IPS DF 6.9 (cell line): ENCODE data around the gene PCDH15.

Source experiments
- DNase-seq: peaks from one replicate; pipeline ENCODE4 v3.0.0-alpha.2; 2013; ENCODE audit warnings: low read depth, low spot score
- H3K27ac ChIP-seq: one replicate; pipeline ENCODE4 v1.5.1; 2013; ENCODE audit warnings: low read length, control low read depth
- H3K27me3 ChIP-seq: 2 replicates; pipeline ENCODE4 v1.6.1; 2013; ENCODE audit warnings: mild to moderate bottlenecking, low read length; ENCODE audit not compliant: control insufficient read depth, insufficient read depth
- H3K36me3 ChIP-seq: 2 replicates; pipeline ENCODE4 v1.6.1; 2013; ENCODE audit warnings: low read length; ENCODE audit not compliant: control insufficient read depth, insufficient read depth
- H3K4me1 ChIP-seq: 2 replicates; pipeline ENCODE4 v1.6.1; 2013; ENCODE audit warnings: low read length; ENCODE audit not compliant: control insufficient read depth, insufficient read depth
- H3K4me3 ChIP-seq: 2 replicates; pipeline ENCODE4 v1.5.1; 2013; ENCODE audit warnings: mild to moderate bottlenecking, low read length
- H3K9me3 ChIP-seq: 2 replicates; pipeline ENCODE4 v1.6.1; 2013; ENCODE audit warnings: low read length, inconsistent platforms; ENCODE audit not compliant: control insufficient read depth, insufficient read depth
- WGBS: extraction: QIAGEN DNeasy Blood & Tissue Kit; methylation state at CpG from one replicate; pipeline ENCODE4 v1.1.7; 2013; ENCODE audit warnings: mixed read lengths, missing lambda C conversion rate; ENCODE audit not compliant: insufficient read length, insufficient coverage; 5-methylcytosine and 5-hydroxymethylcytosine counted together

PCDH15 gene

GRCh38 chr10:54708591-54708990 lies 92.4 kb downstream of the PCDH15 start:
- Histone ChIP-seq H3K27me3 (no peaks in the 10 kb centered on the region), H3K27ac (no peak overlapping the region), H3K4me1 (no peaks in the 10 kb centered on the region), H3K4me3 (no peak overlapping the region), H3K36me3 (no peaks in the 10 kb centered on the region), H3K9me3 (no peaks in the 10 kb centered on the region)
- no CpG with 5 or more reads among the region's 8 CpGs for WGBS
- DNase-seq, result no peak

GRCh38 chr10:54708021-54708420 lies 93.0 kb downstream of the PCDH15 start:
- Histone ChIP-seq H3K4me3 (no peak overlapping the region), H3K27ac (no peak overlapping the region), H3K27me3 (no peaks in the 10 kb centered on the region), H3K9me3 (no peaks in the 10 kb centered on the region), H3K4me1 (no peaks in the 10 kb centered on the region), H3K36me3 (no peaks in the 10 kb centered on the region)
- DNase-seq, result no peak
- no CpG with 5 or more reads among the region's 2 CpGs for WGBS

GRCh38 chr10:54702583-54703485 lies 98.2 kb downstream of the PCDH15 start:
- Histone ChIP-seq H3K36me3 (no peaks in the 10 kb centered on the region), H3K27ac (no peak overlapping the region), H3K4me3 (no peak overlapping the region), H3K4me1 (no peaks in the 10 kb centered on the region), H3K9me3 (no peaks in the 10 kb centered on the region), H3K27me3 (no peaks in the 10 kb centered on the region)
- DNase-seq, result no peak
- WGBS, result no CpG with 5 or more reads among the region's 3 CpGs

GRCh38 chr10:54691331-54691730 lies 109.7 kb downstream of the PCDH15 start:
- no peaks in the 10 kb centered on the region for H3K4me1 ChIP-seq
- H3K9me3 ChIP-seq, result no peaks in the 10 kb centered on the region
- H3K27me3 ChIP-seq, result no peaks in the 10 kb centered on the region
- DNase-seq, result no peak
- H3K4me3 ChIP-seq, result no peak overlapping the region
- H3K36me3 ChIP-seq, result no peaks in the 10 kb centered on the region
- H3K27ac ChIP-seq, result no peak overlapping the region
- WGBS, result no CpG with 5 or more reads among the region's 1 CpG

GRCh38 chr10:54682554-54682953 lies 118.5 kb downstream of the PCDH15 start:
- no peak overlapping the region for H3K4me3 ChIP-seq
- H3K36me3 ChIP-seq, result no peaks in the 10 kb centered on the region
- no peaks in the 10 kb centered on the region for H3K4me1 ChIP-seq
- H3K9me3 ChIP-seq, result no peaks in the 10 kb centered on the region
- H3K27ac ChIP-seq, result no peak overlapping the region
- no peaks in the 10 kb centered on the region for H3K27me3 ChIP-seq
- no CpG with 5 or more reads among the region's 1 CpG for WGBS
- no peak for DNase-seq

- no peaks in the 10 kb centered on the region for H3K9me3 ChIP-seq
- no CpG with 5 or more reads among the region's 2 CpGs for WGBS
- no peaks in the 10 kb centered on the region for H3K36me3 ChIP-seq
- no peaks in the 10 kb centered on the region for H3K27me3 ChIP-seq
- DNase-seq, result no peak
- no peak overlapping the region for H3K4me3 ChIP-seq
- no peak overlapping the region for H3K27ac ChIP-seq
- H3K4me1 ChIP-seq, result no peaks in the 10 kb centered on the region
Measured at GRCh38 chr10:54681136-54681535, 119.9 kb downstream of the PCDH15 start.

- DNase-seq, result no peak
- H3K4me3 ChIP-seq, result no peak overlapping the region
- H3K27ac ChIP-seq, result no peak overlapping the region
- no peaks in the 10 kb centered on the region for H3K9me3 ChIP-seq
- H3K27me3 ChIP-seq, result no peaks in the 10 kb centered on the region
- no CpG with 5 or more reads among the region's 1 CpG for WGBS
- no peaks in the 10 kb centered on the region for H3K36me3 ChIP-seq
- no peaks in the 10 kb centered on the region for H3K4me1 ChIP-seq
Measured at GRCh38 chr10:54667136-54667535, 133.9 kb downstream of the PCDH15 start.

GRCh38 chr10:54666192-54666591 lies 134.8 kb downstream of the PCDH15 start:
- Histone ChIP-seq H3K27me3 (no peaks in the 10 kb centered on the region), H3K4me1 (no peaks in the 10 kb centered on the region), H3K27ac (no peak overlapping the region), H3K9me3 (no peaks in the 10 kb centered on the region), H3K36me3 (no peaks in the 10 kb centered on the region), H3K4me3 (no peak overlapping the region)
- no peak for DNase-seq

- DNase-seq, result no peak
- no peaks in the 10 kb centered on the region for H3K9me3 ChIP-seq
Measured at GRCh38 chr10:54665095-54665494, 135.9 kb downstream of the PCDH15 start.

GRCh38 chr10:54660397-54660796 lies 140.6 kb downstream of the PCDH15 start:
- Histone ChIP-seq H3K36me3 (no peaks in the 10 kb centered on the region), H3K27me3 (no peaks in the 10 kb centered on the region), H3K9me3 (no peaks in the 10 kb centered on the region), H3K4me3 (no peak overlapping the region), H3K27ac (no peak overlapping the region), H3K4me1 (no peaks in the 10 kb centered on the region)
- DNase-seq, result no peak

More at GRCh38 chr10:54665095-54665494, 135.9 kb downstream of the PCDH15 start:
- no peaks in the 10 kb centered on the region for H3K27me3 ChIP-seq
- H3K36me3 ChIP-seq, result no peaks in the 10 kb centered on the region
- H3K27ac ChIP-seq, result no peak overlapping the region
- no peaks in the 10 kb centered on the region for H3K4me1 ChIP-seq
- no peak overlapping the region for H3K4me3 ChIP-seq

GRCh38 chr10:54656643-54657042 lies 144.4 kb downstream of the PCDH15 start:
- WGBS, result no CpG with 5 or more reads among the region's 2 CpGs
- H3K36me3 ChIP-seq, result no peaks in the 10 kb centered on the region
- H3K4me1 ChIP-seq, result no peaks in the 10 kb centered on the region
- H3K4me3 ChIP-seq, result no peak overlapping the region
- no peak for DNase-seq
- no peaks in the 10 kb centered on the region for H3K9me3 ChIP-seq
- no peaks in the 10 kb centered on the region for H3K27me3 ChIP-seq
- H3K27ac ChIP-seq, result no peak overlapping the region
